Epithelial cell of esophagus (primary cell): ENCODE results near the gene CPAMD8.

Experiments
- DNase-seq: peaks from one replicate; pipeline ENCODE4 v3.0.0; 2010; ENCODE audit warnings: low read depth
- H3K4me3 ChIP-seq: 2 replicates; pipeline ENCODE4 v1.5.1; 2011; ENCODE audit warnings: mild to moderate bottlenecking, low read length, control low read depth
- TF ChIP-seq, protein P1 (sequence below): IDR thresholded peaks from 2 replicates; pipeline ENCODE4 v1.5.1; 2011; ENCODE audit warnings: low read depth, mild to moderate bottlenecking, low read length, control low read depth, inconsistent platforms; ENCODE audit not compliant: insufficient read depth; ENCODE audit errors: missing control alignments

Gene CPAMD8

DNA sequence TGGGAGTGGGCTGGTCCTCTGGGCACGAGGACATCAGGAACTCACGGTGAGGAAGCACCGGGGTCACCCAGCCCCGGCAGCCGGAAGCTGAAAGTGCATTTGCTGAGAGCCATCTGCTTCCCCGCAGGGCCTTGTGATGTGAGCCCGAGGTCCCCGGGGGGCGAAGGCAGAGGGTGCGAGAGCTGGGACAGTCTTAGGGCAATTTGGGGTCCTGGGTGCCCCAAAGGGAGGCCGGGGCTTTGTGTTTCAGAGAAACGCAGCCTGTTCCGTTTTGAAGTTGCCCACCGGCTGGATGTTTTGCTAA, 133.0 kb downstream of the CPAMD8 start:
- H3K4me3 ChIP-seq: no peak overlapping the region
- DNase-seq: no peak
- TF ChIP-seq, protein P1, sequence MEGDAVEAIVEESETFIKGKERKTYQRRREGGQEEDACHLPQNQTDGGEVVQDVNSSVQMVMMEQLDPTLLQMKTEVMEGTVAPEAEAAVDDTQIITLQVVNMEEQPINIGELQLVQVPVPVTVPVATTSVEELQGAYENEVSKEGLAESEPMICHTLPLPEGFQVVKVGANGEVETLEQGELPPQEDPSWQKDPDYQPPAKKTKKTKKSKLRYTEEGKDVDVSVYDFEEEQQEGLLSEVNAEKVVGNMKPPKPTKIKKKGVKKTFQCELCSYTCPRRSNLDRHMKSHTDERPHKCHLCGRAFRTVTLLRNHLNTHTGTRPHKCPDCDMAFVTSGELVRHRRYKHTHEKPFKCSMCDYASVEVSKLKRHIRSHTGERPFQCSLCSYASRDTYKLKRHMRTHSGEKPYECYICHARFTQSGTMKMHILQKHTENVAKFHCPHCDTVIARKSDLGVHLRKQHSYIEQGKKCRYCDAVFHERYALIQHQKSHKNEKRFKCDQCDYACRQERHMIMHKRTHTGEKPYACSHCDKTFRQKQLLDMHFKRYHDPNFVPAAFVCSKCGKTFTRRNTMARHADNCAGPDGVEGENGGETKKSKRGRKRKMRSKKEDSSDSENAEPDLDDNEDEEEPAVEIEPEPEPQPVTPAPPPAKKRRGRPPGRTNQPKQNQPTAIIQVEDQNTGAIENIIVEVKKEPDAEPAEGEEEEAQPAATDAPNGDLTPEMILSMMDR: no peak

DNA sequence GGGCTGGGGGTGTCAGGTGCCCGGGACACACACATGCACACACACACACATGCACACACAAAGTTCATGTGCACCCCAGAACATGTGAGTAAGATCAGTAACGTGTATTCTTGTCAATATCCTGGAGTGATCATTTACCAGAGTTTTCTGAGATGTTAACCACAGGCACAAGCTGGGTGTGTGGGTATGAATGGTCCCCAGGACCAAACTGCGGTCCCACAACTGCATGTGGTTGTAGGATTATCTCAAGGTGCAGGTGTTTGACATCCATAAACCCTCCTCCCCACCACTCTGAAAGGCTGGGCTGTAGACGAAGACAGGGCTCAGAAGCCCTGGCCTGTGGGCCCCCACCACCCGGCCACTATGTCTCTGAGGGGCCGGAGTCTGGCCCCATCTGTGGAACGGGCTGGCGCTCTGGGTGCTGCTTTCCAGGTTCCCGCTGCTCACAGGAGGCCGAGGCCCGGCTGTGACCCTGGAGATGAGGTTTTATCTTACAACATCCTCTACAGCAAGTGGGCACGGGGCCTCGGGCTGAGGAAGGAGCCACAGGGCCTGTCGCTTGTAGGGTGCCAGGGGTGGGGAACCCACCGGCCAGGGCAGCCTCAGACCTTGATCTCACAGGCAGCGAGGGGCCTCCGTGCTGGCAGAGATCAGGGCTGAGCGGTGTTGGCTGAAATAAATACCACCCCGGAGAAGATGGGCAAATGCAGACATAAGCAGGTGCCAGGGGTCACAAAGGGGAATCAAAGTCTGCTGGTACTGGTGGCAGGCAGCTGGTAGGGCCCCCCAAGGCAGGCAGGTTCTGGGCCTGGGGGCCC, 133.5 kb downstream of the CPAMD8 start:
- TF ChIP-seq, protein P1: no peak
- H3K4me3 ChIP-seq: no peak overlapping the region
- DNase-seq: no peak

DNA sequence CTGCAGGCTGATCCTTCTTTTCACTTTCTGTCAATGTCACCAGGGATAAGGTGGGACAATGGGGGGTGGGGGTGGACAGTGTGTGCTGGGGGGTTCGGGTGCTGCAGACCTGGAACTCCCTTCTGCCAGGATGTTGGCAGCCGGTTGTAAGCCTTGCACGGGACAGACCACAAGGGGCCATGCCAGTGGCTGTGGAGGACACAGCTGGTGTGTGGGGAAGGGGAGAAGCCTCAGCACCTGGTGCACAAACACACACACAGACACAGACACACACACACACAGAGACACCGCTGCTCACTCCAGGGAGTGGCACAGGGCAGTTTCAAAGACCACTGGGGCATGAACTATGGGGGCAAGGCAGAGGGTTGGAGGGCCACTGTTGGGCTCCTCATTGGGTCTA, 134.2 kb downstream of the CPAMD8 start:
- TF ChIP-seq, protein P1: no peak
- no peak for DNase-seq
- H3K4me3 ChIP-seq: no peak overlapping the region

DNA sequence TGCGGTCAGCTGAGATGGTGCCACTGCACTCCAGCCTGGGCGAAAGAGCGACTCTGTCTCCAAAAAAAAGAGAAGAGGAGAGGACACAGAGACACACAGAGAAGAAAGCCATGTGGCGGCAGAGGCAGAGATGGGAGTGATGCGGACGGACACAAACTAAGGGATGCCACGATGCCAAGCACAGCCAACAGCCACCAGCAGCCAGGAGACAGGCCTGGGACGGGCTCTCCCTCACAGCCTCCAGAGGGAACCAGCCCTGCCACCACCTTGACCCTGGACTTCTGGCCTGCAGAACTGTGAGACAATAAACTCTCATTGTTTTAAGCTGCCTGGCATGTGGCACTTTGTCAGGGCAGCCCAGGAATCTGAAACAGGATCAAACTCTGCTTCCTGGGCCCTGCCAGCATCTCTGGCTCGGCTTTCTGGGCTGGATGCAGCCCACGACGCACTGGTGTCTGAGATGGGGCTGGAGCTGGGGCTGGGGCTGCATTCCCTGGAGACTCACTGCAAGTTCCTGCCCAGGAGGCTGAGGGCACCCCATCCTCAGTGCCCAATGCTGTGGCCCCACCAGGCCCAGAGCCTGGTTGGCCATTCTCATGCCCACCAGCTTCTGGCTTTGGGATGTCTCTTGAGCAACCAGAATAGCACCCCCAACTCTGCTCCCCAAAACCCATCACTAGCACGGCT, 134.8 kb downstream of the CPAMD8 start:
- H3K4me3 ChIP-seq: no peak overlapping the region
- TF ChIP-seq, protein P1: no peak
- DNase-seq: no peak

DNA sequence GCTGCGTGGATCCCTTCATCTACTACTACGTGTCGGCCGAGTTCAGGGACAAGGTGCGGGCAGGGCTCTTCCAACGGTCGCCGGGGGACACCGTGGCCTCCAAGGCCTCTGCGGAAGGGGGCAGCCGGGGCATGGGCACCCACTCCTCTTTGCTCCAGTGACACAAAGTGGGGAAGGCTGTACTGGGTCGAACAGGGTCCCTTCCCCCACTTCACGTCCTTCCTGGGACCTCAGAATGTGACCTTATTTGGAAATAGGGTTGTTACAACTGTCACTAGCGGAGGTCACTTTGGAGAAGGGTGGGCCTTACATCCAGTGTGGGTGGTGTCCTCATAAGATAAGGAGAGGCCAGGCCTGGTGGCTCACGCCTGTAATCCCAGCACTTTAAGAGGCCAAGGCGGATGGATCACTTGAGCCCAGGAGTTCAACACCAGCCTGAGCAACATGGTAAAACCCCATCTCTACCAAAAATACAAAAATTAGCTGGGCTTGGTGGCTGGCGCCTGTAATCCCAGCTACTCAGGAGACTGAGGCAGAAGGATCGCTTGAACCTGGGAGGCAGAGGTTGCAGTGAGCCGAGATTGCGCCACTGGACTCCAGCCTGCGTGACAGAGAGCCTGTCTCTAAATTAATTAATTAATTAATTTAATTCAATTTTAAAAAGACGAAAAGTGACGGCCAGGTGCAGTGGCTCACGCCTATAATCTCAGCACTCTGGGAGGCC, 136.0 kb downstream of the CPAMD8 start:
- no peak overlapping the region for H3K4me3 ChIP-seq
- TF ChIP-seq, protein P1: no peak
- DNase-seq: no peak

DNA sequence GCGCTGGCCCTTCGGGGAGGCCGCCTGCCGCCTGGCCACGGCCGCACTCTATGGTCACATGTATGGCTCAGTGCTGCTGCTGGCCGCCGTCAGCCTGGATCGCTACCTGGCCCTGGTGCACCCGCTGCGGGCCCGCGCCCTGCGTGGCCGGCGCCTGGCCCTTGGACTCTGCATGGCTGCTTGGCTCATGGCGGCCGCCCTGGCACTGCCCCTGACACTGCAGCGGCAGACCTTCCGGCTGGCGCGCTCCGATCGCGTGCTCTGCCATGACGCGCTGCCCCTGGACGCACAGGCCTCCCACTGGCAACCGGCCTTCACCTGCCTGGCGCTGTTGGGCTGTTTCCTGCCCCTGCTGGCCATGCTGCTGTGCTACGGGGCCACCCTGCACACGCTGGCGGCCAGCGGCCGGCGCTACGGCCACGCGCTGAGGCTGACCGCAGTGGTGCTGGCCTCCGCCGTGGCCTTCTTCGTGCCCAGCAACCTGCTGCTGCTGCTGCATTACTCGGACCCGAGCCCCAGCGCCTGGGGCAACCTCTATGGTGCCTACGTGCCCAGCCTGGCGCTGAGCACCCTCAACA, 136.6 kb downstream of the CPAMD8 start:
- H3K4me3 ChIP-seq: no peak overlapping the region
- TF ChIP-seq, protein P1: no peak
- no peak for DNase-seq
